Left ventricle myocardium inferior (tissue), 1 donor: ENCODE measurements around the gene GABRB3. TPM values are rescaled to one million over a fixed set of nuclear protein-coding genes. Genes with fewer than 3 reads are reported as not detected.

Experiments used
- DNase-seq: peaks from one replicate; pipeline ENCODE4 v3.0.0-alpha.2; 2020
- H3K27ac ChIP-seq: fragments of 200-600 bp; replicated peaks from 2 replicates; pipeline ENCODE4 v1.8.0; 2021
- H3K27me3 ChIP-seq: fragments of 200-600 bp; 2 replicates; pipeline ENCODE4 v1.8.0; 2021; ENCODE audit warnings: low read depth
- H3K36me3 ChIP-seq: fragments of 200-600 bp; 2 replicates; pipeline ENCODE4 v1.8.0; 2021
- H3K4me1 ChIP-seq: fragments of 200-600 bp; 2 replicates; pipeline ENCODE4 v1.8.0; 2021
- H3K4me3 ChIP-seq: fragments of 200-600 bp; 2 replicates; pipeline ENCODE4 v1.8.0; 2021; ENCODE audit warnings: mild to moderate bottlenecking, moderate library complexity
- H3K9me3 ChIP-seq: fragments of 200-600 bp; replicated peaks from 2 replicates; pipeline ENCODE4 v1.8.0; 2021
- CTCF ChIP-seq: fragments of 200-600 bp; IDR thresholded peaks from 2 replicates; pipeline ENCODE4 v1.8.0; 2021; ENCODE audit warnings: antibody characterized with exemption, mild to moderate bottlenecking, borderline replicate concordance
- intact Hi-C: fragments of 100-400 bp; cut with micrococcal nuclease; formaldehyde crosslinking; loops from one replicate; pipeline ENCODE4 v1.11.0; 2022
- total RNA-seq: library from RNA; stranded (reverse); fragmentation: NEBNext Ultra II Directional; extraction: Animal tissue kit (Norgen Biotek cat#: 25700); gene quantifications from one replicate; pipeline ENCODE4 v1.2.1, GENCODE V29; 2021
- donor health status: DM: no; HTN: yes; CAD: no; lungs with severe emphysema.

The GABRB3 gene
- total RNA-seq, 1 donor from 2014 or later: 2.4 TPM

- no peaks in the 10 kb centered on the region for H3K9me3 ChIP-seq
- TF ChIP-seq CTCF: no peak
- no peaks in the 10 kb centered on the region for H3K36me3 ChIP-seq
- H3K4me3 ChIP-seq: no peak overlapping the region
- H3K4me1 ChIP-seq: peaks cover 26% of the 10 kb centered on the region
- intact Hi-C loops: no loop called here
- DNase-seq: no peak
- no peaks in the 10 kb centered on the region for H3K27me3 ChIP-seq
- H3K27ac ChIP-seq: no peak overlapping the region
Observed at GRCh38 chr15:26804063-26804804, 31.4 kb upstream of the GABRB3 start.

GRCh38 chr15:26790118-26790517 lies 17.3 kb upstream of the GABRB3 start:
- TF ChIP-seq CTCF: no peak
- Histone ChIP-seq H3K27me3 (no peaks in the 10 kb centered on the region), H3K4me3 (no peak overlapping the region), H3K4me1 (no peaks in the 10 kb centered on the region), H3K36me3 (no peaks in the 10 kb centered on the region), H3K9me3 (no peaks in the 10 kb centered on the region), H3K27ac (no peak overlapping the region)
- intact Hi-C loops: no loop called here
- no peak for DNase-seq

GRCh38 chr15:26781816-26782215 lies 8.9 kb upstream of the GABRB3 start:
- no peak for TF ChIP-seq CTCF
- Histone ChIP-seq H3K27ac (no peak overlapping the region), H3K9me3 (no peaks in the 10 kb centered on the region), H3K4me1 (no peaks in the 10 kb centered on the region), H3K4me3 (no peak overlapping the region), H3K36me3 (no peaks in the 10 kb centered on the region), H3K27me3 (no peaks in the 10 kb centered on the region)
- no peak for DNase-seq
- intact Hi-C loops: no loop called here

- Histone ChIP-seq H3K4me1 (peaks cover 25% of the 10 kb centered on the region), H3K27ac (no peak overlapping the region), H3K4me3 (peak overlapping the region; percentile 69), H3K9me3 (no peaks in the 10 kb centered on the region), H3K36me3 (no peaks in the 10 kb centered on the region), H3K27me3 (peaks cover 67% of the 10 kb centered on the region)
- intact Hi-C loops: no loop called here
- DNase-seq: no peak
- no peak for TF ChIP-seq CTCF
Observed at GRCh38 chr15:26773917-26774316, 1.1 kb upstream of the GABRB3 start.

GRCh38 chr15:26773067-26773877 lies 406 bp upstream of the GABRB3 start:
- intact Hi-C loops: no loop called here
- Histone ChIP-seq H3K27ac (no peak overlapping the region), H3K36me3 (no peaks in the 10 kb centered on the region), H3K4me1 (peaks cover 25% of the 10 kb centered on the region), H3K27me3 (peaks cover 72% of the 10 kb centered on the region), H3K9me3 (no peaks in the 10 kb centered on the region), H3K4me3 (peak overlapping the region; percentile 69)
- TF ChIP-seq CTCF: no peak
- DNase-seq: peak; percentile 69
